GM20431 (cell line): ENCODE results near the gene ZMYND8.

Experiments
- in situ Hi-C: fragments of 300-500 bp; cut with MseI, MboI; formaldehyde crosslinking; loops from one replicate; pipeline ENCODE4 v1.15.0; 2020; ENCODE audit warnings: low sequenced_read_pairs; ENCODE audit not compliant: unreplicated experiment

ZMYND8 gene

DNA sequence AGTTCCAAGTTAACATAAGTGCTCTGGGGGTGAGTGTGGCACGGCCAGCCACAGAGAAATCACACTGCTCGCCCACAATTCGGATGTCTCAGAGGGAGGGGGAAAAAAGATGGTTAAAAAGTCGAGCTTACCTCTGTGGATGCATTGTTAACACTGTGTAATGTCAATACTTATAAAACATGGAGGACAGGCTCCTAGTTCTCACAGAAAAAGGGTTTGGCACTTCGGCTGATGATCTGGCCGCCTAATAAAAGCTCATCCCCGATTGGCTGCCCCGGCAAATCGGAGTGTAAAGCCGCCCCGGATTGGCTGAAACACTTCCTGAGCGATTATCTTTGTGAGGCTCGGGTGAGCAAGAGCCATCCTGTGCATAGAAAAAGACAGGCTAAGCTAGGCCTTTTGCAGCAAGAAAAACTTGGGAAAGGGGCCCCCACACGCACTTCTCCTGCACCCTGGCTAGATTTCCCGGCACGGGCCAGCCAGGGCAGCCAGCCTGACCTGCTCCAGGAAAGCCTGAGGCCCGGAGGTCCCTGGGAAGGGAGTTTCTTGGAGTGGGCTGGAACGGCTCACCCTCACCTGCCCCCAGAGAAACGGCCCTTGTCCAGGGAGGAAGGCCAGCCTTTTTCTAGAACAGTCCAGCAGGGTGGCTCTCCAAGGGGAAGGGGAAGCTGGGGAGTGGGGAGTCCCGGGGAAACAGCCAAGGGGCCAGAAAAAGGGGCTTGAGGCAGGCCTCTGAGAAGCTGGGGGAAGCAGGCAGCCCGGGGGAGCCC lies at the start of gene ZMYND8:
ZMYND8 (minus strand) TSS at position 174 of the 770 bp plus-strand sequence; CDS start at position 145, 29 bp downstream.
- in situ Hi-C loops, result no loop called here

DNA sequence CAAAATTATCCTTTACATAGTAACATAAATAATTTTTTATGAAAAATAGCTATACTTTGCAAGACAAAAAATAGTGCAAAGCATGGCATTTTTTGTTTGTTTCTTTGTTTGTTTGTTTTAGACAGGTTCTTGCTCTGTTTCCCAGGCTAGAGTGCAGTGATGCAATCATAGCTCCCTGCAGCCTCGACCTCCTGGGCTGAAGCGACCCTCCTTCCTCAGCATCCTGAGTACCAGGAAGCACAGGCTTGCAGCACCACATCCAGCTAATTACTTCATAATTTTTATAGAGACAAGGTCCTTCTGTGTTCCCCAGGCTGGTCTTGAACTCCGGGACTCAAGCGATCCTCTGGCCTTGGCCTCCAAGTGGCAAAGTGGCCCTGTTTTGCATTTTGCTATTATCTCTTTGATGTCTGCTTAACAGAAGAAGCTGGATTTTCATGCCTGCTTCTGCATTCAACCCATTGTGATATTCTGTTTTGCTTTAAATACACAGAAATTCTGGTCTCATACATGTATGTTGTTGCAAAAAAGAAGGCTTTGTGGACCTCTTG lies 49.4 kb upstream of the ZMYND8 start:
- in situ Hi-C loops, result no loop called here

DNA sequence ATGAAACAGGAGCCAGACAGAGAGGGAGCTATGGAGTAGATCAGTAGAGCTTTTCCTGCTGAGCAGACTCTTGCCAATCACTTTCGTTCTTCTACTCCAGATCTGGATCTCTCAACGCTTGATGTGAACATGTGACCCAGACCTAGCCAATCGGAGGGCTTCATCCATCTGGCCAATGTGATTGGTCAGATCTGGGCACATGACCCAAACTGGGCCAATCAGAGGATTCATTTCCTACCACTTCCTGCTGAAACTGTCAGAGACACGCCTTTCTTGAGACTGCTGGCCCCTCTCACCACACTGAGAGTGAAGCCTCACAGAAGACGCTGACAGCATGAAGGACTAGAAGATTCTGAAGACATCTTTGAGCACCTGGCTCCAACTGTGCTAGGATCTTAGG lies 44.2 kb upstream of the ZMYND8 start:
- in situ Hi-C loops, result no loop called here

DNA sequence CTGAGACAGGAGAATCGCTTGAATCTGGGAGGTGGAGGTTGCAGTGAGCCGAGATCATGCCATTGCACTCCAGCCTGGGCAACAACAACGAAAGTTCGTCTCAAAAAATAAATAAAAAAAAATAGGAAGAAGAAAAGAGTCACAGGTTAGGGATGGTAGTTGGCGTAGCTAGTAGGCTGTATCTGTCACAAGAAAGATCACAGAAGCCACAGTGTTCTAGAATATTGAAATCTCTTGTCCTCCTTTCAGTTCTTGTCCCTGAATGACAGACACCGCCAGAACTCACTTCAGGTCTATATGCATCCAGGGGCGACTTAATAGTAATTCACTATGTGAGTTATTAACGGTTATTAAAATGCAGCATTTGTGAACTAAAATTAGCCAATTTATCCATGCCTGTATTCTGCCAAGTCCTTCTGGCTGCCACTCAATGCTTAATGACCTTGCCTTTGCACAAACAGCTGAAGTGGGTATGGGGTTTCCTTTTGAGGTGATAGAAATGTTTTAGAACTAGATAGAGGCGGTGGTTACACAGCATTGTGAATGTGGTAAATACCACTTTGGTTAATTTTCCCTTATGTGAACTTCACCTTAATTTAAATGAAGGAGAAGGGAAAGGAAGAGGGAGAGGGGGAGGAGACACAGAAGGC lies 41.3 kb upstream of the ZMYND8 start:
- in situ Hi-C loops, result loop anchor here (25.0 kb wide), 1 partner anchor 215 kb away; no protein-coding TSS in a partner anchor

DNA sequence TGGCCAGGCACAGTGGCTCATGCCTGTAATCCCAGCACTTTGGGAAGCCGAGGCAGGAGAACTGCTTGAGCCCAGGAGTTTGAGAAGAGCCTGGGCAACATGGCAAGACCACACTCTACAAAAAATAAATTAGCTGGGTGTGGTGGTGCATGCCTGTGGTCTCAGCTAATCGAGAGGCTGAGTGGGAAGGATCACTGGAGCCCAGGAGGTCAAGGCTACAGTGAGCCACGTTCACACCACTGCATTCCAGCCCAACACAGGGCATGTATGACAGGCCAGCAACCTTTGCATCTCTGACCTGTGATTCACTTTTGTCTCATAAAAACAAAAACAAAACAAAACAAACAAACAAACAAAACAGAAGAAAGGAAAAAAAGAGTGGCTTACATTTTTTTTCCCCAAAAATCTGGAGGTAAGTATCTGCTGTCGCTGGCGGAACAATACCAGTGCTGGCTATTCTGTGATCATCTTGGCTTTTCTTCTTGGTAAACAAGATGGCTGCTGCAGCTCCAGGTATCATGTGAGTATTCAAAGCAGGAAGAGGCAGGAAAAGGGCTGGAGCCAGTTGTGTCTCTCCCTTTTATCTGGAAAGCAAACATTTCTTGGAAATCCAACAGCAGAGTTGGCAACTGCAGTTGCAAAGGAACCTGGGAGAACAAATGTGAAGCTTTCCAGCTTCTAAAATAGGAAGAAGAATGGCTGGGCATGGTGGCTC lies 40.4 kb upstream of the ZMYND8 start:
- in situ Hi-C loops, result loop anchor here (25.0 kb wide), 1 partner anchor 215 kb away; no protein-coding TSS in a partner anchor

DNA sequence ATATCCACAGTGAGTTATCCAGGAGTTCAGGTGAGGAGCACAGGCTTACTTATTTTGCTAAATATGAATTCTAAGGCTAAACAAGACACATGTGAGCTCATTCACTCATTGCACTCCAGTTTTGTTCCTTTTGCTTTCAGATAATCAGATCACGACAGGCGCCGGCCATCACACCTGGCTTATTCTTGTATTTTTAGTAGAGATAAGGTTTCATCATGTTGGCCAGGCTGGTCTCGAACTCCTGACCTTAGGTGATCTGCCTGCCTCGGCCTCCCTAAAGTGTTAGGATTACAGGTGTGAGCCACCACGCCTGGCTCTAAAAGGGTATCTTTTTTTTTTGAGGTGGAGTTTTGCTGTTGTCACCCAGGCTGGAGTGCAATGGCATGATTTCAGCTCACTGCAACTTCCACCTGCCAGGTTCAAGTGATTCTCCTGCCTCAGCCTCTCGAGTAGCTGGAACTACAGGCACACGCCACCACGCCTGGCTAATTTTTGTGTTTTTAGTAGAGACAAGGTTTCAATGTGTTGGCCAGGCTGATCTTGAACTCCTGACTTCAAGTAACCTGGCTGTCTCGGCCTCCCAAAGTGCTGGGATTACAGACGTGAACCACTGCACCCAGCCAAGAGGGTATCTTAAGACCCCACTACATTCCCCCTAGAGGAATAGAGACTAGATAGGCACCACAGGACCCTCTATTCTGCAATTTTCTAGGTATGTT lies 37.5 kb upstream of the ZMYND8 start:
- in situ Hi-C loops, result loop anchor here (25.0 kb wide), 1 partner anchor 218 kb away; no protein-coding TSS in a partner anchor

DNA sequence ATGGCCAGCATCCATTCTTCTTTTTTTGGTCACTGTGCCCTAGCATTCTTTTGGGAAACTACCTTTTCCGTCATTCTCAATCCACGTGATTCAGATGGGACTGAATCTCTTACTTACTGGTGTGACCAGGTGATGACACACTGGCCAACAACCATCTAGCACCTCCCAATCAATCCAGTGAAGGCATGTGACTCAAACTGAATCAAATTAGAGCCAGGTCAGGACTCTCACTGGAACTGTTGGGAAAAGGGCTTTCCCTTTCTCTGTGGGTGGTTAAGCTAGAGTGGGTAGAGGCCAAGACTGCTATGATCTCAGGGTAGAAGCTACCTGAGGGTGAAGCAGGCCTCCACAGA lies 36.2 kb upstream of the ZMYND8 start:
- in situ Hi-C loops, result loop anchor here (25.0 kb wide), 1 partner anchor 220 kb away; no protein-coding TSS in a partner anchor

DNA sequence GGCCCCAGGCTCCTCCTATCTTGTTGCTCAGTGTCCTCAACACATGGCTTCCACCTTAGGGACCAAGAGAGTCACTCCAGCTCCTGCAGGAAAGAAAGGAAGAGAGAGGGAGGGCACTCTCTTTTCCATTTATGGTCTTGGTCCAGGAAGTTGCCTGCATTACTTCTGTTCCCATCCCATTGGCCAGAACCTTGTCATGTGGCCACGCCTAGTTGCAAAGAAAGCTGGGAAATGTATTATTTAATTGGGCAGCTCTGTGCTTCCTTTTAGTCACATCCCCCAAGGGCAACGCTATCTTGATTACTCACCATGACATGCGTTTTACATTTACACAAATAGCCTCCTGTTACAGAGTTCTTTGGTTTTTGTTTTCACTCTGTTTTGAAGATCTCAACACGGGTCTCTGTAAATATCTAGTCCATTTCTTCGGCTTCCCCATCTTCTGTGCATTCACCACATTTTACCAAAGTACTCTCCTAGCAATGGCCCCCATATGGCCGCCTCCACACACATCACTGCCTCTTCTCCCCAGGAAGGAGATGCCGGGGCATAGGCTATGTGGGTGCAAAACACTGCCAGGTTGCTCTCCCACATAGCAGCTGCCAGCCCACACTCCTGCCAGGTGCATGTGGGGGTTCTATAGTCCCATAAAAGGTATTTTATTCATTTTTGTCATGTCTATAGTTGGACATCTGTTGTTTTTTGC lies 35.7 kb upstream of the ZMYND8 start:
- in situ Hi-C loops, result loop anchor here (25.0 kb wide), 1 partner anchor 220 kb away; no protein-coding TSS in a partner anchor

DNA sequence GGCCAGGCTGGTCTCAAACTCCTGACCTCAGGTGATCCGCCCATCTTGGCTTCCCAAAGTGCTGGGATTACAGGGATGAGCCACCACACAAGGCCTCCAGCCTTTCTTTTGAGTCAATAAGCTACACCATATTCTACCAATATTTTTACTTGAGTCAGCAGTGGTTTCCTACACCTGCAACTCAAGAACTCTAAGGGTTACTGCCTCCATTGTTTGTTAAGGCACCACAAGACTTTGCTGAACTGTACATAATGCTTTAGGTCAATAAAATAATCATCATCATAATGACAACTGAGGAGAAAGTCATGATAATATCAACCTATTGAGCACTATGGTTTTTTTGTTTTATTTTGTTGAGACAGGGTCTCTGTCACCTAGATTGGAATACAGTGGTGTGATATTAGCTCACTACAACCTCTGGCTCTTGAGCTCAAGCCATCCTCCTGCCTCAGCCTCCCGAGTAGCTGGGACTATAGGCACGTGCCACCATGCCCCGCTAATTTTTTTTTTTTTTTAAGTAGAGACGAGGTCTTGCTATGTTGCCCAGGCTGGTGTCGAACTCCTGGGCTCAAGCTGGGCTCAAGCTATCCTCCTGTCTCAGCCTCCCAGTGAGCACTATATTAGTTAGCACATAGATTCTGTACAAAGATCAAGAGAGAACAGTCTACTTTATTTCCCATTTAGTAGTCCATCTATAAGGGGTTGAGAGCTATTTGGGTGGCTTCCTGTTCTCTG lies 34.9 kb upstream of the ZMYND8 start:
- in situ Hi-C loops, result loop anchor here (25.0 kb wide), 1 partner anchor 221 kb away; no protein-coding TSS in a partner anchor

DNA sequence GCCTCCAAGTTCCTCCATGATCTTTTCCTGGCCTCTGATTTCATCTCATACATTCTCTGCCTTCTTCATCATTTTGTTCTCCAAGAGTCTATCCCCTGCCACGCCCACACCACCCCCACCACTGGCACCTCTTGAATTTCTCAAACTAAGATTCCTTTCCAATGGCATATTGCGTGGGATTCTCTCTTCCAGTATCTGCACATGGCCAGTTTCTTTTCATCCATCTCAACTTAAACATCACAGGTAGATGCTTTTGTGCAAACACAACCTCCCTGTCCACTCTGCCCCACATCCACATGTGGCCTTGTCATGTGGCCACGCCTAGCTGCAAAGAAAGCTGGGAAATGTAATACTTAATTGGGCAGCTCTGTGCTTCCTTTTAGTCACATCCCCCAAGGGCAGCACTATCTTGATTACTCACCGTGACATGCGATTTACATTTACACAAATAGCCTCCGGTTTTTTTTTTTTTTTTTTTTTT lies 33.4 kb upstream of the ZMYND8 start:
- in situ Hi-C loops, result loop anchor here (25.0 kb wide), 1 partner anchor 222 kb away; no protein-coding TSS in a partner anchor

DNA sequence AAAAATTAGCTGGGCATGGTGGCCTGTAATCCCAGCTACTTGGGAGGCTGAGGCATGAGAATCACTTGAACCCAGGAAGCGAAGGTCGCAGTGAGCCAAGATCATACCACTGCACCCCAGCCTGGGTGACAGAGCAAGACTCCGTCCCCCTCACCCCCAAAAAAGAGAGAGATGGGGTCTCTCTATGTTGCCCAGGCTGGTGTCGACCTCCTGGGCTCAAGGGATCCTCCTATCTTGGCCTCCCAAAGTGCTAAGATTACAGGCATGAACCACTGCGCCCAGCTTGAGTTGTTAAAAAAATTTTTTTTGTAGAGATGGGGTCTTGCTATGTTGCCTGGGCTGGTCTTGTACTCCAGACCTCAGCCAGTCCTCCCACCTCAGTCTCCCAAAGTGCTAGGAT lies 29.5 kb upstream of the ZMYND8 start:
- in situ Hi-C loops, result loop anchor here (25.0 kb wide), 1 partner anchor 226 kb away; no protein-coding TSS in a partner anchor

DNA sequence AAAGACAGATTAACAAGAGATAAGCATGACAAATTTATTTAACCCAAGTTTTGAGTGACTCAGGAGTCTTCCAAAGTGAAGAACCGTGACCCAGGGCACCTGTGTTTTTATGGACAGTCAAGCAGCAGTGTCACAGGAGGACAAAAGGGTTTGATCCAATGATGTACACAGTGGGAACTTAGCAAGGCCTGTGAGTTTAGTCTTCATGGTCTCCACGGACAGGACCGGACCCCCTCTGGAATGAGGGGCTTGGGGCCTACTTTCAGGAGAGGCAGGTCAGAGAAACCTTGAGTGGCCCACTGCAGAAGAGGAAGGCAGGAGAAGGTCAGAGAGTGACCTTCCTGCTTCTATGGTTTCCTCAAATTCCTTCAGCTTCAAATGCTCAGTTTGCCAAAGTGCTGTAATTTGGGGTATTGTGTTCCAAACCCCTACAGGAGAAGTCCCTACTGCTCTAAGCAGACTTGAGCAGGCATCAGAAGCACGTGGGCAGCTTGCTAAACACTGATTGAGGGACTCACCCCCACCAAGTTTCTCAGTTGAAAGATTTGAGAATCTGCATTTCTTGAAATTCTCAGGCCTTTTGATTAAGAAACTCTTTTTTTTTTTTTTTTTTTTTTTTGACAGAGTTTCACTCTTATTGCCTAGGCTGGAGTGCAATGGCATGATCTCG lies 26.4 kb upstream of the ZMYND8 start:
- in situ Hi-C loops, result loop anchor here (5.0 to 25.0 kb wide), 2 partner anchors 111 to 229 kb away; no protein-coding TSS in a partner anchor

DNA sequence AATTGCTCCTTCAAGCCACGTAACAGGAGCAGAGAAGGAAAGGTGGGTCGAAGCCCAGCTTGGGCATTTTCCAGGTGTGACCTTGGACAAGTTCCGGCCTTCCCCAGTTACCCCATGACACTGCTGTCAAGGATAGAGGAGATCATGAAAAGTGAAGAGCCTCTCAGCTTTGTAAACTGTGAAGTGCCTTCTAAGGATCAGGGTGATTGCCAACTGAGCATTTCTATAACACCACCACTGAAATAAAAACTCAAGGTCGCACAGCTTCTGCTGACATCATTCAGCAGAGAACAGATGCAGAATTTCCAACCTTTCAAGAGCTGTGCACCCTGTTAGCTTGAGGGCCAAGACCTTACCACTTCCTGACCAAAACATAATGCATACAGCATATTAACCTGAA lies 24.0 kb upstream of the ZMYND8 start:
- in situ Hi-C loops, result loop anchor here (5.0 to 25.0 kb wide), 2 partner anchors 108 to 232 kb away; no protein-coding TSS in a partner anchor

DNA sequence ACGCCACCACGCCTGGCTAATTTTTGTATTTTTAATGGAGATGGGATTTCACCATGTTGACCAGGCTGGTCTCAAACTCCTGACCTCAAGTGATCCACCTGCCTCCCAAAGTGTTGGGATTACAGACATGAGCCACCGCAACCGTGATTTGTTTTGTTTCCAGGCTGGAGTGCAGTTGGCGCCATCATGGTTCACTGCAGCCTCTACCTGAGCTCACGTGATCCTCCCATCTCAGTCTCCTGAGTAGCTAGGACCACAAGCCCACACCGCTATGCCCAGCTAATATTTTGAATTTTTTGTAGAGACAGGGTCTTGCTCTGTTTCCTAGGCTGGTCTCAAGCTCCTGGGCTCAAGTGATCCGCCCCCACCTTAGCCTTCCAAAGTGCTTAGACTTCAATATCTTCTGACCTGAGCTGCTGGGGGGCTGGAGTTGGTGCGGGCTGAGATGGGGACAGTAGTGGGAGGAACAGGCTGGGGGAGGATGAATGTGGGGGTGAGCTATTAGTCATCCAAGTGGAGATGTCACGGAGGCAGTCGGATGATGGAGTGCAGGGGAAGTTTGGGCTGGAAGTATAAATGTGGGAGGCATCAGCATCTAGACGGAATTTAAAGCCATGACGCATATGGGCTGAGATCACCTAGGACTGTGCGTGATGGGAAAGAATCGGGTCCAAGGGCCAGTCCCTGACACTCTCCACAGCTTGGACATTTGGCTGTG lies 23.1 kb upstream of the ZMYND8 start:
- in situ Hi-C loops, result loop anchor here (5.0 to 25.0 kb wide), 3 partner anchors 107 to 233 kb away; no protein-coding TSS in a partner anchor

DNA sequence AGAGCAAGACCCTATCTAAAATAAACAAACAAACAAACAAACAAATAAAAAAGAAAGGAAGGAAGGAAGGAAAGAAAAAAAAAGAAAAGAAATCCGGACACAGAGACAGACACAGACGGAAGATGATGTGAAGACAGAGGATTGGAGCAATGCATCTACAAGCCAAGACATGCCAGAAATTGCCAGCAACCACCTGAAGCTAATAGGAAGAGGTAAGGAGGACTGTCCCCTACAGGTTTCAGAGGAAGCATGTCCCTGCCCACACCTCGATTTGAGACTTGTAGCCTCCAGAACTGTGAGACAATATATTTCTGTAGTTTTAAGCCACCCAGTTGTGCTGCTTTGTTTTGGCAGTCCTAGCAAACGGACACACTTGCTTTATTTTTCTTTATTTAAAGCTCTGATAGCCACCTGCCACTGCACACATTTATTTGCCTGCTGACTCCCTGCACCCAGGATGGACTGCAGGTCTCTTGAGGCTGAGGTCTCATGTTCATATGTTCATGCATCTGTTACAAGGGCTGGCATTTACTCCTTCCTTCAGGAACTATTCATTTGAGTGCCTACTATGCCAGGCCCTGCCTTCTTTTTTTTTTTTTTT lies 20.7 kb upstream of the ZMYND8 start:
- in situ Hi-C loops, result loop anchor here (10.0 to 25.0 kb wide), 2 partner anchors 172 to 235 kb away; no protein-coding TSS in a partner anchor

DNA sequence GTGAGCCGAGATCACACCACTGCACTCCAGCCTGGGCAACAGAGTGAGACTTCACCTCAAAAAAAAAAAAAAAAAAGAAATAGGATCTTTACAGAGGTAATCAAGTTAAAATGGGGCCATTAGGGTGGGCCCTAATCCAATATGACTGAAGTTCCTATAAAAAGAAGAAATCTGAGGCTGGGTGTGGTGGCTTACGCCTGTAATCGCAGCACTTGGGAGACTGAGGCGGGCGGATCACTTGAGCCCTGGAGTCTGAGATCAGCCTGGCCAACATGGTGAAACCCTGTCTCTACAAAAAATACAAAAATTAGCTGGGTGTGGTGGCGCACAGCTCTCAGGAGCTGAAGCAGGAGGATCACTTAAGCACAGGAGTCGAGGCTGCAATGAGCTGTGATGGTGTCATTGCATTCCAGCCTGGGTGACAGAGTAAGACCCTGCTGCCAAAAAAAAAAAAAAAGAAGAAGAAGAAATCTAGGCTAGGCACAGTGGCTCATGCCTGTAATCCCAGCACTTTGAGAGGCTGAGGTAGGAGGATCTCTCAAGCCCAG lies 19.7 kb upstream of the ZMYND8 start:
- in situ Hi-C loops, result loop anchor here (10.0 to 25.0 kb wide), 2 partner anchors 171 to 236 kb away; no protein-coding TSS in a partner anchor
